HG03135 (cell line): ENCODE measurements around the gene ING4.

Source experiments
- ATAC-seq: cut with Tn5 transposase; IDR thresholded peaks from one replicate; pipeline ENCODE4 v1.9.1; 2021; ENCODE audit warnings: mild to moderate bottlenecking, moderate library complexity; ENCODE audit not compliant: unreplicated experiment

The ING4 gene

DNA sequence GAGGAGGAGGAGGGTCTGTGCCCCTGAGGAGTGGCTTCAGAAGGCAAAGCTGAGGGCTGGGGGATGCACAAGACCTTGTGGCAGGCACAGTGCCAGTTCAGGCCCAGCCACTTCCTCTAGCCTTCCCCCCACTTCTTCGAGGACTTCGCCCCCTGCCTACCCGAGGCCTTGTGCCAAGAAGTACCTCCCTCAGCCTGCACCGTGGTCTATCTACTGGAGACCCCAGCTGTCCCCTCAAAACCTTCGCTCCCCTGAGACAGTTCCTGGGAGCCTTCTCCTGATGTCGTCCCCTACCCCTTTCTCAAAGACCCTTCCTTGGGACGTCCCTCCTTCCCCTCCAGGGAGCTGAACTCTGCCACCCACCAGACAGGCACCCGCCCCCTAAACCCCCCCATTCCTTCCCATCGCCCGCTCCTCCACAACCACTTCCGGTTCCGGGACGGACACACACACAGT lies 25.7 kb upstream of the ING4 start:
- peak; percentile 8 for ATAC-seq

DNA sequence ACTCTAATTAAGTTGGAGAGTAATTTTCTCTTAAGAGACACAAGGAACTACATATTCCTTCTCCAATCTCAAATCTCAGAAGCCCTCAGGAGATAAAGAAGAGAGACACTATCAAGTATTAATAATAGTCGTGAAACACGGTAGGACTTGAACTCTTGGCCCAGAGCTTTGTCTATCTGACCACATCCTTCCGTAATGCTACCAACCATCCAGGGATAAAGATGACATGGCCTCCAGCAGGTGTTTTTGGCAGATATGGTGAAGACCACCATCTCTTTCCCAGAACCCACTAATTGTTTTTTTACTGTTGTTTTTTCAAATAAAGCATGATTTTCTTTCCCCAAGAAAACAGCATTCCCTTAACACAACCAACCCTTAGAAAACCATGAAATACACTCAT lies 22.9 kb upstream of the ING4 start:
- no peak for ATAC-seq

DNA sequence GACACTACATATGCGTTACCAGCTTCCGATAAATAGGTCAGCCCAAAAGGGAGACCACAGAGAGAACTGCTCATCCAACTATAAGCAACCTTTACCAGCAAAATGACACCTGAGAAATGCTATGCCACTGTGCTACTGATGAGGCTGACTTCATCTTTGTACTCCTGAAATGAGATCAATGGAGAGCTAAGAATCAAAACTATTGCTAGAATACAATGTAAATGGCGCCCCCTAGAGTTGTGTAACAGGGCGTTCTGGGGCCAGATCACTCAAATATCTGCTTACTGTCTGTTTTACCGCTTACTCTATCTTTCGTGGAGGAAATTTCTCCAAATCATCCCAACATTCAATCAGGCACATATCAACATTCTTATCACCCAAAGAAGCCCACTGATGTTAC lies 21.7 kb upstream of the ING4 start:
- ATAC-seq = no peak

DNA sequence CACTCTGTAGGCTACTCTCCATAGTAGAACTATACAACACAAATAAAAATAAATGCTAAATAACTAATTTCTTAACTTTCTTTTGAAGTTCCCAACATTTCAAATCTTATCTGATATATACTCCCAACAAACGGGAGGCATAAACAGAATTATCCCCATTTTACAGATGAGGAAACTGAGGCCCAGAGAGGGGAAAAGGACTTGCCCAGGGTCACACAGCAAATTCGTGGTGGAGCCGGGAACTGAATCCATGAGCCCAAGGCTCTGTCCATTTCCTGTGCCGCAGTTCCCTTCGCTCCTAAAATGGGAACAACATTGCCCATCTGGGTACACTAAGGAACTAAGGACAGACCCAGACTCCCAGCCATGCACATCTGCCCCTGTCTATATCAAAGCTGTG lies 14.0 kb upstream of the ING4 start:
- no peak for ATAC-seq

DNA sequence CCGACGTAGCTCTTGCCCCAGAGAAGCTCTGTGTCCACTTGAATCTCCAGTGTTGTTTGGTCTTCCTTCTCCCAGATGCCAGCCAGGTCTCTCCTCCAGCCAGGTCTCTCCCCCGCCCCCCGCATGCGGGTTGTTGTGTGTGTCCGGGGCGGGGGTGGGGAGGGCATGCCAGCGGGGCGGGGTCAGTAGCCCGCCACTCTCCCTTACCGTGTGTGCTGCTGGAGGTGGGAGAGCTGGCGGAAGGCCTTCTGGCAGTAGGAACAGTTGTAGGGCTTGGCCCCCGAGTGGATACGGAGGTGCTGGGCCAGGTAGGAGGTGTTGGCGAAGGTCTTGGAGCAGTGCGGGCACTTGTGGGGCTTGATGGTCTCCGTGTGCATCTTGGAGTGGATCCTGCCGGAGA lies 9.2 kb upstream of the ING4 start:
- ATAC-seq = no peak

DNA sequence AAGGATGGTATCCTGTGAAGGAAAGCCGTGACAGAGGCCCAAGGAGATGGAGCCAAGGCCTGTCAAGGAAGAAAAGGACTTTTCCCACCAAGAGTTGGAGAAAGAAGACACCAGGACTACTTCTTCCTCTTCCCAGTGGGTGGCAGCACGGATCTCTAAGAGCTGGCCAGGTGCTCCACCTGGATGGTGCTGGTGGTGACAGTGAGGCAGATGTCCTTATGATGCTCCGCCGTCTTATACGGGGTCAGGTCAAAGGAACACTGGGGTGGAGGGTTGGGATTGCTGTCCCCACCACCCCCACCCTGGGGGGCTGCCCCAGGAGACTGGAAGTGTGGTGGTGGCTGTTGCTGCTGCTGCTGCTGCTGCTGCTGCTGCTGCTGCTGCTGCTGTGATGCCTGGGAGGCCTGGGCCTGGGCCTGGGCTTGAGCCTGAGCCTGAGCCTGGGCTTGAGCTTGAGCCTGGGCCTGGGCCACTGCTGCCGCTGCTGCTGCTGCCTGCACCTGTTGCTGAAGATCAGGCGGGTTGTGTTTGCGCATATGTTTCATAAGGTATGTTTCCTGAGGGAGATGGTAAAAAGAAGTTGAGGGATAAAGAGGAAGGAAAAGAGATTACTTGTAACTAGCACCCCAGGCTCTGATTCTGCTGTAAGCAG lies 4.8 kb upstream of the ING4 start:
- no peak for ATAC-seq

DNA sequence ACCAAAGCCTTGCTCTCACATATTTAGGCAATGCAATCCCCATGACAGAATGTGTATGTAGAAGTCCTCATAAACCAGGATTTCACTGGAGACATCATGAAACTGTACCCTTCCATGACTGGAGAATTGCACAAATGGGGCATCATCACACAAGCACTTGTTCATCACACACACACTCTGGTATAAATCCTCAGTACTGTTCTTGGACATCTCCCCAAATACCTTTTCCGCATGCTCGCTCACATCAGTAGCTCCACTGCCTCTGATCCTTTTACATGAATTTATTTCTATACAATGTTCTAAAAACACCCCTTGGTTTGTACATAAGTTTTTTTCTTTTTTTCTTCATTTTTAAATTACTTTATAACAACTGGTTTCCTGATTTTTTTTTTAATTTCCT lies 3.3 kb upstream of the ING4 start:
- ATAC-seq = no peak

DNA sequence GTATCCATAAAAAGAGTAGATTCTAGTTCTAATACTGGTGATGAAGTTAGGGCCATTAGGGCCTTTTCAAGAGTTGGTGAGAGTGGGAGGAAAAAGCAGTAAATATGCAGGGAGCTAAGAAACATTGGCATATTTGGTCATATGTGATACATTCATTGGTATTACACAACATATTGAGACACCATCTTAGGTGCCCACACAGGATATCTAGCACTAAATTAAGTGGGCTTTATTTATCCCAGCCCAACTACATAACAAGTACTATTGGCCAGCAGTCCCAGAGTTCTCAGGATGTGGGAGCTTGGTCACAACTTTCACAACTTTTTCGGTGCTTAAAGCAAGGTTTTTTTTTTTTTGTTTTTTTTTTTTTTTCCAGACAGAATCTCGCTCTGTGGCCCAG lies 2.0 kb upstream of the ING4 start:
- ATAC-seq = no peak

DNA sequence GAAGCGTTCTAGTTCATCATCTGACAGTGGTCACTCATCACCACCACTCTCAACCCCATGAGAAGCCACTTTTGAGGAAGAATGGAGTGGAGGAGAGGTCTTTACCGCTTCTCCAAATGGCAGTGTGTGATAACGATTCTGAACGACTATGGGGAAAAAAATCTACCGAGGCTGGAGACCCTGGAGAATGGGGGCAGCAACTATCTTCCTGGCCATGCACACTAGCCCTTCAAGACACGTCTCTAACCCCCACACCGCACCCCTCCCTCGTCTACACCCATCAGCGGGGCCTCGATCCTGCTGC lies 365 bp downstream of the ING4 start:
- no peak for ATAC-seq

DNA sequence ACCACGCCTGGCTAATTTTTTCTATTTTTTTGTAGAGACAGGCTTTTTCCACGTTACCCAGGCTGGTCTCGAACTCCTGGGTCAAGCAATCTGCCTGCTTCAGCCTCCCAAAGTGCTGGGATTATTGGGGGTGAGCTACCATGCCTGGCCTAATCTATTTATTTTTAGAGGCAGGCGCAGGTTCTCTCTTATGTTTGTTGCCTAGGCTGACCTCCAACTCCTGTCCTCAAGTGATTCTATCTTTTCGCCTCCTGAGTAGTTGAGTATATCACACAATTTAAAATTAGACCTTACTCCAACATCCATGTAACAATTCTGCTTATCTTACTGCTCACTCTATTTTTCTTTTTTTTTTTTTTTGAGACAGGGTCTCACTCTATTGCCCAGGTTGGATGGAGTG lies 8.9 kb downstream of the ING4 start:
- no peak for ATAC-seq

DNA sequence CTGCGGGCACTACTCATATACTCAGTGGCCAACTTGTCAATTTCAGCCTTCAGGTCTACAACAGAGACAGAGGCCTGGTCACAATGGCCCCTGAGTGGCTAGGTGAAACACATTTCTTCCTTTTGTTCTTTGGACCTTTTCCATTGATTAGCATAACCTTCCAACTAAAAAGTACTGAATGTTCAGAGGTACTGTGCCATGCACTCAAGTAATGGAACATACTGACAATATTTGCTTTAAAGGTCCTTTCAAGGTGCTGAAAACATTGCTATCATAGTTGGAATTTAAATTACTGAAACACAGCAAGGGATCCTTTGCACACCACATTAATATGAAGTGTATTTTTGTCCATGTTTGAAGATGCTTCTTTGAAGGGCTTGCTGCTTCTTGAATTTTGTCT lies 9.6 kb downstream of the ING4 start:
- no peak for ATAC-seq

DNA sequence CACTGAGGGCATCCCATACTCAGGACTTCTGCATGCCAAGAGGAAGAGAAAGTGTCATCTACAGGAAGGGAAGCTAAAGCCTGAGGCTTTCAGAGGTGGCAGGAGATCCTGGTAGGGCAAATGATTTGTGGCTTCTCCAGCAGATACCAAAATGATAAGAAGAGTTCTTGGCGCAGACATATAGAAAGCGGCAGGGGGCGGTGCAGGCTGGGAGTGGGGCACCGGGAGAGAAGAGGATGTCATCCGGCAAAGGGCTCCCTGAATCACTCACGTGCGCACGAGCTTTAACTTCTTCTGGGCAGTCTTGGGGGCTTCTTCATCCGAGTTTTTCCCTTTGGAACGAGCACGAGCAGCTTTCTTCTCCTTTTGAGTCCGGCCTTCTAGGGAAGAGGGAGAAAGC lies 10.5 kb downstream of the ING4 start:
- no peak for ATAC-seq

DNA sequence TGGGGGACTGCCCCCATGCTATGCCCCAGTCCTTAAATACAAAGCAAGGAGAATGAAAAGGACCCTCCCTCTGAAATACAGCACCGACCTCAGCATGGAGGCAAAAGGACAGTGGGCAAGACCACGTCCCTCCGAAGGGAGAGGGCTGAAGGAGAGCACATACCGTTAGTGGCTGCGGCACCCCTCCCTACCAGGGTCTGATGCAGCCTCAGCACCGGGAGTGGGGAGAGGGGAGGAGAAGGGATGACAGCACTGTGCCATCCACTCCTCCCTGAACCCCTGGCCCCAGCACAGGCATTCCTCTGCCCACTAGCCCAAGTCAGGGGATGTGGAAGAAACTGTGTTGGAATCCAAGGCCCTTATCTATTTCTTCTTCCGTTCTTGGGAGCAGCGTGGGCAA lies 12.1 kb downstream of the ING4 start:
- ATAC-seq = no peak

DNA sequence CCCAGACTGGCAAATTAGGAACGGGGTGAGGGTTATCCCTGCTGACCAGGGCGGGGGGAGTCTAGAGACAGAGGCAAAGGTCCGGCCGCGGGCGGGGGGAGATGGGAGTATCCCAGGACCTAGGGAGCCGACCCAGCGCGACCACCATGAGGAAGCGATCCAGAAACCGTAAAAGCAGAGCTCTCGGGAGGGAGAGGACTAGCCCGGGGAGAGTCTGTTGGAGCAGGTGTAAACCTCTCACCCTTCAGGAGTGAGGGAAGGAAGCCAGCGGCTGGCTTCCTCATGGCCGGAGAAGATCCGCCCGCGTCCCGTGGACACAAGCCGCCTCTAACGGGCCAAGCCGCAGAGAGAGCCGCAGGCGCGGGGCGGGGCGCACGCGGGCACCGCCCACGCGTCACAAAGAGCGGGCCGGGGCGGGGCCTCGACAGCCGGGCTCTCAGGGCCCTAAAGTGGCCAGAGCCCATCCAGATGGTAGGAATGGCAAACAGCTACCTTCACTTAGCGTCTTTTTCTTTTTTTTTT lies 15.8 kb downstream of the ING4 start, which contains the start of gene ACRBP:
ACRBP (minus strand) TSS at position 350 of the 522 bp plus-strand sequence; CDS start at position 284, 66 bp downstream.
- no peak for ATAC-seq

DNA sequence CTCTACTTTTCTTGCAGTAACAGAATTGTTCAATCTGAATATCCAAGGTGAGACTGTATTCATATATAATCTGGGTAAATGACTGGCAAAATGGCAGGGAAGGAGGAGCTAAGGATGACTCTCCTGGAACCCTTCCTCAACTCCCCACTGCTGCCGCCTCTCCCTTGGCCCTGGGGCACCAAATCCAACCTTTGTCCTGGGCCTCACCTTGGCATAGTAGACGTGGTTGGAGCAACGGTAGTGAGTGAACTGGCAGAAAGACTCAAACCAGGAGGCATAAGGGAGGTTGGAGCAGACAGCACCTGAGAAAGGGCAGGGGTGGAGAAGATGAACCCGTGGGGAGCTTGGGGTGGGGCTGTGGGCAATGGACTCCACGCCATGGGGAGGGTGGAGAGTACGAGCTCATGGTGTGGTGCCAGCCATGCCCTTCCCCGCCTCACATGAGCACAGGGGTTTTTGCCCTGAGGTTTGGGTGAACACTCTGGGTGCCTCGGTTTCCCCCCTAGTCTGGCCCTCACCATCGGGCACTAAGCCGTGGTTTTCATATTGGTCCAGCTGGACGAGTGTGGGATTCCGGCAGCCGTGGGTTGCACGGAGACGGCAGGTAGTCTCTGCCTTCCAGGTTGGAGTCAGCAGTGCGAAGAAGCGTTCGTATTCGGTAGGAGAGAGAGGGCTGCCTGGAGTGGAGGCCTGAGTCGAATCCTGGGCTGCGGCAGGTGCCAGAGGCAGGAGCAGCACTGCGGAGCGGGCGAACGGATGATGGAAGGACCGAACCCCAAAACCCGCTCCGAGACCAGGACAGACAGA lies 16.4 kb downstream of the ING4 start:
- no peak for ATAC-seq

DNA sequence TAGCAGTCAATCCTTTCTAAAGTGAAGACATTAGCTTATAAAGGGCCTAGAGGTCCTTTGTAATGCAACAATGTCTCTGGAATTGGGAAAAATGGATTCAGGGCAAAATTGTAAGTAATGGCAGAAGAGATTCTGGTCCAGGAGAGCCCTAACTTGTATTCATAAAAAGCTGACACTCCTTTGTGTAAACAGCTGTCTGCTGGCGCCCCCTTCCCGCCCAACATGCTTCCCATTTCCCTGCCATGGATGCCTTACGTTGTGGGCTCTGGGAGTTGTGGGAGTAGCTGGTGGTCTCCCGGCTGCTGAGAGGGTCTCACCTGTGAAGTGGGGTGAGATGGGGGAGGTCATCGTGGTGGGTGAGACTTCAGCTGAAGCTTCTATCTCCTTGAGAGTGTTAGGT lies 18.0 kb downstream of the ING4 start:
- no peak for ATAC-seq

DNA sequence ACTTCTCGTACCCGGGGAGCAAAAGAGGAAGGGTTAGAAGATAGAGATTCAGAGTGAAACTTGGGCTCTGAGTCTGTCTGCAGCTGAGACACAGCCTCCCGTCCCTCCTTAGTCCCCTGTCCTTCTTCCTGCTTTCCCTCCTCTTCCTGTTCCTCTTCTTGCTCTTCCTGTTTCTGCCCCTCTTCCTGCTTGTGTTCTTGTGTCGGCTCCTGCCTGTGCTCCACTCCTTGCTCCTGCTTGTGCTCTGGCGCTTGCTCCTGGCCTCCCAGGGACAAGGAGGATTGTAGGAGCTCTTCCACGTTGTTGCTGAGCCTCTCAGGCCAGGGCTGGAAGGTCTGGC lies 18.7 kb downstream of the ING4 start:
- ATAC-seq = no peak

DNA sequence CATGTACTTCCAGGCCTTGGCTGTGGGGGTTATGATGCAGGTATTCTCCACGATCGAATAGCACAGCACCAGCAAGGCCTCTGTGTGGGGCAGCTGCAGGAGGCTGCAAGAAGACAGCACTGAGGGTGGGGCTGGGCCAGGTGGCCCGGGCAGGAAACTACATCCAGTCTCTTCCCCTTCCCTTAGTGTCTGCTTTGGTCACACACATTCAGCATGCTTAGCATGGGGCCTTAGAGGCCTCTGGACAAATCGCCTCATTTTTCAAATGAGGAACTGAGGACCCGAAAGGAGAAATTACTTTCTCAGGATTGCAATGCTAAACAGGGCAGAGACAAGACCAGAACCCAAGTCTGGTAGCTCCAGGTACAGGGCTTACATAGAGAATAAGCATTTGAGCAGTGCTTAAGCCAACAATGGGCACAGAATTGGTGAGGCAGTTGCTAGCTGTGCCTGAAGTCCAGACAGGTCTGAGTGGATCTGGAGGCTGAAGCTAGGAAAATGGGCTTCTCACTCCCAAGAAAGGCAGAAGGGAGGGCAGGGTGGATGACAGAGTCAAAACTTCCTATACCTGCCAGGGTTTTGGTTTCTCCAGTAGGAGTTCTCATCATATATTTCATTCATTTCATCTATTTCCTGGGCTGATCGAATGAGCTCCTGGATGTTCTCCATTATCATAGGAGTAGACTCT lies 19.2 kb downstream of the ING4 start:
- no peak for ATAC-seq

DNA sequence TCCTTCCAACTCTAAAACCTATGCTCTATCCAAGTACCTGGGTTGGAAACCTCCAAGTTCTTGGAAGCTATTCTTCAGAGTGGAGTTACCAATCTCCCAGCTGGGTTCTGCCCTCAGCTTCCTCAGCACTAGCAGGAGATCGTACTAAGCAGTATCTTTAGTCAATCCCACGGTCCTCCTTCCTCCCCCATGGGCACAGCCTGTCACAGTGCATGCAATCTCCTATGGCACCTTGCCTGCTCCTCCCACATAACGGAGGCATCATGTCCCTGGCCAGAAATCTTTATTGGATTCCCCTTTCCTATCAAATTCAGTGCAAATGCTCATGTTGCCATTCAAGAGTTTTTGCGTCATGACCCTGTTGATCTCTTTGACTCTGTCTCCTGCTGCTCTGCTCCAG lies 21.8 kb downstream of the ING4 start:
- no peak for ATAC-seq

DNA sequence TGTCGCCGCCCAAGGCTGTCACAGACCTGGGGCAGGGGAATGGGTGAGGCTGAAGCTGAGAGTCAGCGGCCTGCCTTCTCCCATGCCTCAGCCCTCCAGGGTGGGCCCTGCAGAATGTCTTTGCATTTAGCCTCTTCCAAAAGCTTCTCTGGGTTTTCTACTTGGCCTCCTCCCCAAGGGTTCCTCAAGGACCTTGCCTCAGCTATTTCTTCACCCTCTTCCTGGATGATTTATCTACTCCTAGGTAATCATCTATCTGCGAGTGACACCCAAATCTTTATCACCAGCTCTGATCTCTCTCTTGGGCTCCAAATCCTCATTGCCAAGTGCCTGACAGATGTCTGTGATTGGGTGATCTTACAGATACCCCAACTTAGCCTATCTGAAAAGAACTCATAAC lies 22.4 kb downstream of the ING4 start:
- no peak for ATAC-seq

DNA sequence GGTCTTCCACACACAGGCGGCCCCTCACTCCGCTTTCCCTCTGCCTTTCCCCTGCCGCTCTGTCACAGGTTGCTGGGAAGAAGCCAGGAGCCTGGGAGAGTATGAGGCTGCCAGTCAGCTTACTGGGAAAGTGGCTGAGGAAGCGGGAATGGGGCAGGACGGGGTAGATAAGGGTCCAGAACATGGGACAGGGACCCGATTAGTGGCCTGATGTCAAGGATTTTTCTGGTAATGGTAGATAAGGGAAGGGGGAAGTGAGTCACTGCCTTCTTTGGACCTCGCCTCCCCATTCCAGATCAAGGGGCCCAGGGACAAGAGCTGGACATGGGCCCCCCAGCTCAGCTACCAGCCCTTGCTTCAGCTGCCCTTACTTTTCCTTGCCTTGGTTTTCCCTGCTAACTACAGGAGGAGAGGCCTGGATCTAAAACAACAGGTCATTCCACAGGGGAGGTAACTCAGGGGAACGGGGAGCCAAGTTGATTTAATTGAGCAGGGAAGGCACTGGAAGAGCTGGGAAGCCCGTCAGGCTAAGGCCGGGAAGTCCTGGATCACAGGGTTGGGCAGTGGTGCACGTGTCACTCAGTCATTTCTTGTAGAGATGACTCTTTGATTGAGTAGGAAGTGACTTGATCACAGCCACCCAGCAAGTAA lies 23.6 kb downstream of the ING4 start:
- ATAC-seq = no peak

DNA sequence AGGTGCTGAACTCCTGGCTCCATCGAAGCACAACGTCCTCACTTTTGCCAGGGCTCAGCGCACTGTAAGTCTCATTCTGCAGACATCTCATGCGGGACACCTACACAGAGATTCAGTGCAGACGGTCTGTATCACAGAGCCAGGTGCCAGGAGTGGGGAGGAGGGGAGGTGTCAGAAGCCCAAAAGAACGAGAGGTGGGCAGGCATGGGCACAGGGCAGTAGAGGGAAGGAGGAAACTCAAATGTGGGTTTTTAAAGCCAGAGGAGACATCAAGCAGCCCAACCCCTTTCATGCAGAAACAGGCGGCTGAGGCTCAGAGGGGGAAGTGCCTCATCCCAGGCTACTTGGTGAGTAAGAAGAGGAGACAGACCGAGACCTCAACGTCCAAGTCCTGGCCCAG lies 24.6 kb downstream of the ING4 start:
- no peak for ATAC-seq
